Right hindlimb (tissue), 1 donor: ENCODE data around the gene RANBP10.
A peak's percentile ranks its signal among the peaks of the same experiment; 100 is the strongest.

Experiments used
- DNase-seq: peaks from one replicate; pipeline ENCODE4 v3.0.0-alpha.2; 2018

The RANBP10 gene

GRCh38 chr16:67825906-67826305, 19.5 kb upstream of the RANBP10 start:
- no peak for DNase-seq

- DNase-seq, result no peak
Observed at GRCh38 chr16:67825119-67825518, 18.8 kb upstream of the RANBP10 start.

GRCh38 chr16:67822511-67822910, 16.2 kb upstream of the RANBP10 start:
- no peak for DNase-seq

- no peak for DNase-seq
Observed at GRCh38 chr16:67820608-67821259, 14.4 kb upstream of the RANBP10 start.

- DNase-seq, result no peak
Observed at GRCh38 chr16:67814567-67814966, 8.2 kb upstream of the RANBP10 start.

GRCh38 chr16:67811899-67812298, 5.5 kb upstream of the RANBP10 start:
- DNase-seq, result no peak

GRCh38 chr16:67807148-67807682, 855 bp upstream of the RANBP10 start:
- no peak for DNase-seq

GRCh38 chr16:67805718-67806427, 487 bp downstream of the RANBP10 start:
- DNase-seq, result no peak

GRCh38 chr16:67804853-67805542, 1.4 kb downstream of the RANBP10 start:
- DNase-seq, result no peak

- no peak for DNase-seq
Observed at GRCh38 chr16:67803894-67804293, 2.5 kb downstream of the RANBP10 start.

- DNase-seq, result no peak
Observed at GRCh38 chr16:67801883-67802282, 4.5 kb downstream of the RANBP10 start.

- DNase-seq, result no peak
Observed at GRCh38 chr16:67801241-67801640, 5.1 kb downstream of the RANBP10 start.

GRCh38 chr16:67800338-67800926, 5.9 kb downstream of the RANBP10 start:
- peak; percentile 30 for DNase-seq

GRCh38 chr16:67796099-67796718, 10.2 kb downstream of the RANBP10 start:
- DNase-seq, result no peak

GRCh38 chr16:67790071-67790470, 16.3 kb downstream of the RANBP10 start:
- DNase-seq, result no peak

GRCh38 chr16:67786491-67786890, 19.9 kb downstream of the RANBP10 start:
- no peak for DNase-seq

GRCh38 chr16:67783353-67783725, 23.0 kb downstream of the RANBP10 start:
- DNase-seq, result no peak

GRCh38 chr16:67782567-67783352, 23.6 kb downstream of the RANBP10 start:
- no peak for DNase-seq

GRCh38 chr16:67781565-67781921, 24.8 kb downstream of the RANBP10 start:
- DNase-seq, result no peak

- DNase-seq, result no peak
Observed at GRCh38 chr16:67780847-67781564, 25.4 kb downstream of the RANBP10 start.

- DNase-seq, result no peak
Observed at GRCh38 chr16:67779256-67780014, 26.9 kb downstream of the RANBP10 start.
